ENCODE results near the gene ZNF488. TPM values are rescaled to one million over a fixed set of nuclear protein-coding genes. Genes with fewer than 3 reads are reported as not detected.

The ZNF488 gene
- total RNA-seq, 1 donor, result 0.18 TPM

DNA sequence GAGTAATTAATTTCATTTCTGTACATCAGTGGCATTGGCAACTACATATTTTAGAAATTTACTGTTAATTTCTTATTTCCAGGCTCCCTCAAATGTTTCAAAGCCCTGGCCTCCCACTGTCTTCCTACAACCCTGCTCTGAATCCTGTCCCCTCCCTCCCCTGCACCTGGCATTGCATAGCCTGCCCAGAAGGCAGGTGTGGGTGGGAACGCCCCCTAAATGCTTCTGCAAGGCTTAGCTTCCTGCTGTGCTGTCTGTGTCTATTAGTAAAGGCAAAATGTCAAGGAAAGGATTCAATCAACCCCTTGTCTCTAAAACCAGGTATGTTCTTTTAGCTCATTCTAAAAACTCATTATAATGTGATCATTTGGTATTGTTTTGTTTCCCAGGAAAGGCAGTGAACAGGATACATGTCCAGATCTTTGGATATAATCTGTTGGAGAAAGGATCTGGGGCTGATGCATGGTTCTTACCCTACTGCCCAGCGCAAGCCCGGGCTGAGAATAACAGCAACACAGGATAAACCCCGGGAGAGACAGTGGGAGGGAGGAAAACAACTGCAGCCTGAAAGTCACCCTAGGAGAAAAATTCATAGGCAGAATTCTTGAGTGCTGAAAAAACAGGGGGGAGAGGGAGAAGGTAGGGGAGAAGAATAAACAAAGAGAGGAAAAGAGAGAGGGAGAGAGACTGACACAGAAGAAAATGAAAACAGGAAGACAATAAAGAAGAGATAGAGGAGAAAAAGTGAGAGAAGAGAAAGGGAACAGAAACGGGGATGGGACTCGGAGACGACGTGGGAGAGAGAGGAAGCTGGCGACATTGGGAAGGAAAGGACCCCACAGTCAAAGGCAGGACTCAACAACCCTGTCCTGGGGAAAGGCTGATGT, 589 bp downstream of the ZNF488 start:
- TF ChIP-seq, protein P1, sequence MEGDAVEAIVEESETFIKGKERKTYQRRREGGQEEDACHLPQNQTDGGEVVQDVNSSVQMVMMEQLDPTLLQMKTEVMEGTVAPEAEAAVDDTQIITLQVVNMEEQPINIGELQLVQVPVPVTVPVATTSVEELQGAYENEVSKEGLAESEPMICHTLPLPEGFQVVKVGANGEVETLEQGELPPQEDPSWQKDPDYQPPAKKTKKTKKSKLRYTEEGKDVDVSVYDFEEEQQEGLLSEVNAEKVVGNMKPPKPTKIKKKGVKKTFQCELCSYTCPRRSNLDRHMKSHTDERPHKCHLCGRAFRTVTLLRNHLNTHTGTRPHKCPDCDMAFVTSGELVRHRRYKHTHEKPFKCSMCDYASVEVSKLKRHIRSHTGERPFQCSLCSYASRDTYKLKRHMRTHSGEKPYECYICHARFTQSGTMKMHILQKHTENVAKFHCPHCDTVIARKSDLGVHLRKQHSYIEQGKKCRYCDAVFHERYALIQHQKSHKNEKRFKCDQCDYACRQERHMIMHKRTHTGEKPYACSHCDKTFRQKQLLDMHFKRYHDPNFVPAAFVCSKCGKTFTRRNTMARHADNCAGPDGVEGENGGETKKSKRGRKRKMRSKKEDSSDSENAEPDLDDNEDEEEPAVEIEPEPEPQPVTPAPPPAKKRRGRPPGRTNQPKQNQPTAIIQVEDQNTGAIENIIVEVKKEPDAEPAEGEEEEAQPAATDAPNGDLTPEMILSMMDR (IDR thresholded peaks at IDR 0.05; ENCODE audit: insufficient read depth, low read length), result no peak
- H3K4me3 ChIP-seq (ENCODE audit: low read depth, low read length), result peak overlapping the region; percentile 74
- DNase-seq (ENCODE audit: low read depth), result no peak

DNA sequence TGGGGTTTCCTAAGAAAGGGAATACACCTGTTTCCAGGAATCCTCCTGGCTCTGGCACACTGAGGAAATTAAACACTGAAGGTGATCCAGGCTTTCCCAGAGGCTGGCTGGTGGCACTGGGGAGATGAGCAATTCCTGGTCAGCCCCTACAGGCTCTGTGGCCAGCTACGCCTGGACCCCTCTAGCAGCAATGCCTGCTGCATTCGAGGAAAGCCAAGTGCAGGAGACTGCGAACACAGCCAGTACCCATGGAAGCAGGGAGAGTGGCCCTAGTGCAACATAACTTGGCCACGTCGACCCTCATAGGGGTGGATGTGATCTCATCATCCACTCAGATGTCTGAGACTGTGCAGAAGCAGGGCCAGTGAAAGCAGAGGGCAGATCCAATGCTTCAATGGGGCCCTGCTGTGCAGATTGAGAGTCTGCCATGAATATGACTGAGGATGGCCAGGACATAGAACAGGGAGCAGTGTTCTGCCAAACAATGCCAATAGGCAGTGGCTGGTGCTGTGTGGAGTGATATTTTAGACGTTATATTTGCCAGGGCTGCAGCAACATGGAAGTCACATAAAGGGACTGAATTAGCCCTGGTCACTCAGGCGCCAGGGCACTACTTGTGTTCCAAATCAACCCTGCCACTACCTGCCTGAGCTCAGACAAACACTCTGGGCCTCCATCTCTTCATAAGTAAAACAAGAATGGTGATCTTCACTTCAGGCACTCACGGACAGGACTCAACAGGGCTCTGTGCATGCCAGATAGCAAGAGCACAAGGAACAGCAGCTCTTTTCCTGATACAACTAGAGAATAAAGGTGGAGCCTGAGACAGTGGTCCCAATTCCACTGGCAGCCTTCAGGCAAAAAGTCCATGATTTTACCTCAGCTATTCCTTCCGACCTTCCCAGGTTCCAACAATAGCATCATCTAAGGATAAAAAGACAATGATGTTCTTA, 2.4 kb downstream of the ZNF488 start:
- no peak for DNase-seq (ENCODE audit: low read depth)
- TF ChIP-seq, protein P1 (IDR thresholded peaks at IDR 0.05; ENCODE audit: insufficient read depth, low read length), result no peak
- no peak overlapping the region for H3K4me3 ChIP-seq (ENCODE audit: low read depth, low read length)

DNA sequence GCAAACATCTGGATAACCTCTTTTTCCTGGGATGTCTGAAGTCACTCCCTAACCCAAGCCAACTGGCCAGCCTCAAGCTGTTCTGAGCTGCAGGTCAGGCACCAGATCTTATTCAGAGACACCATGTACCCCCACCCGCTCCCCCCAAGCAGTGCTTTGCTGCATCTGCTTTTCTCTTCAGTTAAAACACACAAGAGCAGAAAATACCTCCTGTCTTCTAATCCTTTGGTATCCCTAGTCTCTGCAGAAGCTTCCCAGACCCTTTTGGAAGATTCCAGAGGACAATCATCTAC, 3.0 kb downstream of the ZNF488 start:
- TF ChIP-seq, protein P1 (IDR thresholded peaks at IDR 0.05; ENCODE audit: insufficient read depth, low read length), result no peak
- peak; percentile 34 for DNase-seq (ENCODE audit: low read depth)
- H3K4me3 ChIP-seq (ENCODE audit: low read depth, low read length), result no peak overlapping the region

DNA sequence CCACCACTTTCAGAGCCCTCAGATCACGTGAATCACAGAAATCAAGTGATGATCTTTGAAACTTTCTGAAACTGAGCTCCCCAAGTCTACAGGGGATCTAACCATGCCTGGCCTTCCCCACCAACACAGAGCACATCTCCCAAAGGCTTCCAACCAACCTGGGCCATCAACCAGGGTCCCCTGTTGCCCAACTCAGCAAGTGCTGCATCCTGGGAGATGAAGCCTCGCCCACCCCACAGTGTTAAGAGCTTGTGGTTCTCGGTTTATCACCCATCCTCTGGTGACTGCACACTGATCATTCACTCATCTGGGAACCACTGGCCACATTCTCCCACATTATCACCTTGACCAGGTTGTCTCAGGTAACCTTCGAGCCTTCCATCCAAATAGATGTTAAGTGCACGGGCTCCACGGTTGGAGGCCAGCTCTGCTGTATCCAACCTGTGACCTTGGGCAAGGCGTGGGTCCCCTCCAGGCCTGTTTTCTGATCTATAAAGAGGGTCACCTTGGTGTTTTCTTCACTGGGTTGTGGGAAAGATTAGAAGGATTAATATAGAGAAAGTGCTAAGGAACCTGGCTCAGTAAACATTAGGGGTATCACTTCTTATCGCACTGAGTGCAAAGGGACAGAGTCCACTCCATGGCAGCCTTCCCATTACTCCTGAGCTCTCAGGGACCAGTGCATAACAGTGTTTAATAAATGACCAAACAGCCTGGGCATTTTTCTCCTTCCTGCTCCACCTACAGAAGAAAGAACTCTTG, 3.6 kb downstream of the ZNF488 start:
- no peak for DNase-seq (ENCODE audit: low read depth)
- no peak overlapping the region for H3K4me3 ChIP-seq (ENCODE audit: low read depth, low read length)
- TF ChIP-seq, protein P1 (IDR thresholded peaks at IDR 0.05; ENCODE audit: insufficient read depth, low read length), result no peak

DNA sequence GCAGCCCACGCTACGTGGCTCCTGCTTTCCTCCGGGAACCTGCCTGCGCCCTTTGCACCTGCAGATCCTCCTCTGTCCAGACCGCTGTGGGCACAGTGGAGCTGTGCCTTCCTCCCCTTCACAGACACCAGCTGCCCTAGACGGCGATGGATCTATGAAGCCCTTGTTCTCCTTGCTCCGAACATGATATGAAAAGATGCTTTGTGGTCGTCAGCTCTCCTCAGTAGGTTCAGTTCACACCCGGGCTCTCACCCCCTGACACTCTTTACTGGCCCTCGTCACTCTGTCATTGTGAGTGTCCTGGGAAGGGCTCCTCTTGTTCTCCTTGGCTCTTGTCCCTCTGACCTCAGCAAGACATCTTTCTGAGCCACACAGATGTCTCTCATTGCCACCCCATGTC, 4.2 kb downstream of the ZNF488 start:
- DNase-seq (ENCODE audit: low read depth), result no peak
- TF ChIP-seq, protein P1 (IDR thresholded peaks at IDR 0.05; ENCODE audit: insufficient read depth, low read length), result no peak
- no peak overlapping the region for H3K4me3 ChIP-seq (ENCODE audit: low read depth, low read length)

DNA sequence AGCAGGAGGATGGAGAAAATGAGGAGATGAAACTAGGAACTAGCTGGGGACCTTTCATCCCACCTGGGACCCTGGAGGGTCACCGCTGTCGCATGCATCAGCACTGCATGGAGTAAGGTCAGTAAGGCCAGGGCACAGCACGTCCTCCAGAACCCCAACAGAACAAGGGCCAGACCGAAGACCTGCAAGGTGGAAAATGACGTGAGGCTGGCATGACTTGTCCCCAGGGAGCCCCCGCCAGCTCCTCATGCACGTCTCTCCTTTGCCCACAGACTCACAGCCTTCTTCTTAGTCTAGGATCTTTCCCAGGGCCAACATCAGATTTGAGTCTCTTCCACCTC, 4.7 kb downstream of the ZNF488 start:
- DNase-seq (ENCODE audit: low read depth), result no peak
- TF ChIP-seq, protein P1 (IDR thresholded peaks at IDR 0.05; ENCODE audit: insufficient read depth, low read length), result no peak
- no peak overlapping the region for H3K4me3 ChIP-seq (ENCODE audit: low read depth, low read length)
